HepG2 (cell line): ENCODE measurements around the gene EFS. TPM values are rescaled to one million over a fixed set of nuclear protein-coding genes. Genes with fewer than 3 reads are reported as not detected.
A peak's percentile ranks its signal among the peaks of the same experiment; 100 is the strongest.

Source experiments
- HMGXB4 ChIP-seq, 2 experiments: sonication (generic) in 1 of 2; formaldehyde crosslinking in 1 of 2; IDR thresholded peaks; 2 replicates each; pipeline versions ENCODE4 v1.4.0 to v1.6.1; 2018 to 2020; ENCODE audit warnings: missing genetic modification reagents in 2 of 2, borderline replicate concordance in 1 of 2, low read depth in 1 of 2, mild to moderate bottlenecking in 1 of 2, missing biosample characterization in 1 of 2
- MEIS2 ChIP-seq: sonication (generic); formaldehyde crosslinking; IDR thresholded peaks from 2 replicates; pipeline ENCODE4 v1.9.0; 2021; ENCODE audit warnings: mild to moderate bottlenecking, missing genetic modification reagents
- MTF2 ChIP-seq: sonication (generic); formaldehyde crosslinking; IDR thresholded peaks from 2 replicates; pipeline ENCODE4 v1.5.0; 2020; ENCODE audit warnings: missing genetic modification reagents, borderline replicate concordance
- NFYB ChIP-seq: sonication (generic); formaldehyde crosslinking; IDR thresholded peaks from 2 replicates; pipeline ENCODE4 v1.4.0; 2020; ENCODE audit warnings: missing genetic modification reagents
- PBX3 ChIP-seq: sonication (generic); formaldehyde crosslinking; IDR thresholded peaks from 2 replicates; pipeline ENCODE4 v1.8.1; 2023; ENCODE audit warnings: missing genetic modification reagents, inconsistent platforms, borderline replicate concordance
- PRMT3 ChIP-seq: sonication (generic); formaldehyde crosslinking; IDR thresholded peaks from 2 replicates; pipeline ENCODE4 v1.8.1; 2022; ENCODE audit warnings: low read depth, mild to moderate bottlenecking, moderate library complexity, missing genetic modification reagents, borderline replicate concordance
- TSC22D2 ChIP-seq: sonication (generic); formaldehyde crosslinking; IDR thresholded peaks from 2 replicates; pipeline ENCODE4 v1.5.1; 2020; ENCODE audit warnings: missing genetic modification reagents, mild to moderate bottlenecking, borderline replicate concordance
- ZFAT ChIP-seq: sonication (generic); formaldehyde crosslinking; conservative IDR thresholded peaks from 2 replicates; pipeline ENCODE4 v1.8.1; 2023; ENCODE audit warnings: missing genetic modification reagents, inconsistent platforms
- ZNF362 ChIP-seq: sonication (generic); formaldehyde crosslinking; IDR thresholded peaks from 2 replicates; pipeline ENCODE4 v1.4.0; 2020; ENCODE audit warnings: missing genetic modification reagents, mild to moderate bottlenecking, borderline replicate concordance
- ZNF383 ChIP-seq: sonication (generic); formaldehyde crosslinking; IDR thresholded peaks from 2 replicates; pipeline ENCODE4 v1.4.0; 2020; ENCODE audit warnings: missing genetic modification reagents, mild to moderate bottlenecking, borderline replicate concordance
- polyA plus RNA-seq, 8 experiments: library from polyadenylated mRNA; depleted of rRNA in 3 of 8; stranded (reverse) in 7 of 8; unstranded in 1 of 8; fragments of >200 nt; fragmentation: Illumina TruSeq in 4 of 8; extraction: Trizol in 4 of 8; gene quantifications; 2 replicates each; pipeline versions ENCODE4 v1.2.1 to v1.2.3, GENCODE V29; 2011 to 2016; ENCODE audit warnings: low read depth in 4 of 8, missing spikeins in 1 of 8, mixed read lengths in 1 of 8; ENCODE audit not compliant: insufficient read depth in 1 of 8
- total RNA-seq, 5 experiments: library from RNA; depleted of rRNA; stranded (reverse); fragments of >200 nt; fragmentation: Illumina TruSeq; extraction: Trizol; gene quantifications; 2 replicates each; pipeline ENCODE4 v1.2.3, GENCODE V29; 2016; ENCODE audit warnings: low read depth in 1 of 5
- TF ChIP-seq, protein P1 (sequence below): sonication (generic); formaldehyde crosslinking; IDR thresholded peaks from 2 replicates; pipeline ENCODE4 v1.9.0; 2021; ENCODE audit warnings: missing genetic modification reagents, mild to moderate bottlenecking, borderline replicate concordance
- TF ChIP-seq, protein P2 (sequence below): sonication (generic); formaldehyde crosslinking; IDR thresholded peaks from 2 replicates; pipeline ENCODE4 v1.4.0; 2020; ENCODE audit warnings: low read depth, missing genetic modification reagents
- TF ChIP-seq, protein P3 (sequence below): sonication (generic); formaldehyde crosslinking; IDR thresholded peaks from 2 replicates; pipeline ENCODE4 v1.4.0; 2020; ENCODE audit warnings: missing genetic modification reagents

The EFS gene
- total and polyA plus RNA-seq, 2 of the 13 experiments (the other 11 are each of a cell fraction or from before 2014, with no cell fraction given) = not detected

DNA sequence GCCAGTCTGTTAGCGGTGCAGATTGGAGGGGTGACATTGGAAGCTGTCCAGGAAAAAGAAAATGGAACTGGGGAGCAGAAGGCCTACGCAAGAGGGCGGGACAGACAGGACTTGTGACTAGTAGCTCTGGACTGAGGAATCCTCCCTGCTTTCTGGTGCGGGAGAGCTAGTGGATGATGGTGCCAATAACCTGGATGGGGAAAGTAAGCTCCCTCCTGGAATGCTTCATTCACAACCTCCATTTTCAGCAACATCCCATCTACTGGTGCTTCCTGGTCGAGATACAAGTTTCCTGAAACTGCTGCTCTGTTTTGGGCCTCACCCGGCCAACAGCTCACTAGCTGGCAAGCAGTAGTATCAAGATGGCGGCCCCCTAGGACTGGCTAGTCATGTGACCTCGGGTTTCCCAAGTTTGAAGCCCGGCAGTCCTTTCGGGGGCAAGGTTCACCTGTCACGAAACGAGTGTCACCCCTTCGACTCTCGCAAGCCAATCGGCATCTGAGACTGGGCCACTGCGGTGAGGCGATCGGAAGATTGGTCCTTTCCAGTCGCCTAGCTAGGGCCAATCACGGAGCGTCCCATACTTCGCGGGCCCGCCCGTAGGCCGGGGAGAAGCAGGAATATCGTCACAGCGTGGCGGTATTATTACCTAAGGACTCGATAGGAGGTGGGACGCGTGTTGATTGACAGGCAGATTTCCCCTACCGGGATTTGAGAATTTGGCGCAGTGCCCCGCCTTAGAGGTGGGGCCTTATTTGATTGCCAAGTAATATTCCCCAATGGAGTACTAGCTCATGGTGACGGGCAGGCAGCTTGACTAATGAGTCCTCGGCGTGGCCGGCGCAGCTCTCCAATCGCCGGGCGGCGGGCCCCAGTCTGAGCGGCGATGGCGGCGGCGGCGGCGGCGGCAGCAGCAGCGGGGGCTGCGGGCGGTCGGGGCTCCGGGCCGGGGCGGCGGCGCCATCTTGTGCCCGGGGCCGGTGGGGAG is 44.1 kb downstream of the EFS start, which contains the start of gene PABPN1 (continued):
- TF ChIP-seq PRMT3 (CRISPR knock-in tag) = no peak
- TF ChIP-seq, protein P1, sequence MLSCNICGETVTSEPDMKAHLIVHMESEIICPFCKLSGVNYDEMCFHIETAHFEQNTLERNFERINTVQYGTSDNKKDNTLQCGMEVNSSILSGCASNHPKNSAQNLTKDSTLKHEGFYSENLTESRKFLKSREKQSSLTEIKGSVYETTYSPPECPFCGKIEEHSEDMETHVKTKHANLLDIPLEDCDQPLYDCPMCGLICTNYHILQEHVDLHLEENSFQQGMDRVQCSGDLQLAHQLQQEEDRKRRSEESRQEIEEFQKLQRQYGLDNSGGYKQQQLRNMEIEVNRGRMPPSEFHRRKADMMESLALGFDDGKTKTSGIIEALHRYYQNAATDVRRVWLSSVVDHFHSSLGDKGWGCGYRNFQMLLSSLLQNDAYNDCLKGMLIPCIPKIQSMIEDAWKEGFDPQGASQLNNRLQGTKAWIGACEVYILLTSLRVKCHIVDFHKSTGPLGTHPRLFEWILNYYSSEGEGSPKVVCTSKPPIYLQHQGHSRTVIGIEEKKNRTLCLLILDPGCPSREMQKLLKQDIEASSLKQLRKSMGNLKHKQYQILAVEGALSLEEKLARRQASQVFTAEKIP (CRISPR knock-in tag) = no peak
- TF ChIP-seq ZFAT (CRISPR knock-in tag) = peak; percentile 79; the same call in 1 of the 2 replicates
- 0 out of 2 replicates have a peak, but pooled peaks have one; percentile 65 for TF ChIP-seq TSC22D2 (CRISPR knock-in tag)
- TF ChIP-seq MTF2 (CRISPR knock-in tag) = no peak
- TF ChIP-seq, protein P2, sequence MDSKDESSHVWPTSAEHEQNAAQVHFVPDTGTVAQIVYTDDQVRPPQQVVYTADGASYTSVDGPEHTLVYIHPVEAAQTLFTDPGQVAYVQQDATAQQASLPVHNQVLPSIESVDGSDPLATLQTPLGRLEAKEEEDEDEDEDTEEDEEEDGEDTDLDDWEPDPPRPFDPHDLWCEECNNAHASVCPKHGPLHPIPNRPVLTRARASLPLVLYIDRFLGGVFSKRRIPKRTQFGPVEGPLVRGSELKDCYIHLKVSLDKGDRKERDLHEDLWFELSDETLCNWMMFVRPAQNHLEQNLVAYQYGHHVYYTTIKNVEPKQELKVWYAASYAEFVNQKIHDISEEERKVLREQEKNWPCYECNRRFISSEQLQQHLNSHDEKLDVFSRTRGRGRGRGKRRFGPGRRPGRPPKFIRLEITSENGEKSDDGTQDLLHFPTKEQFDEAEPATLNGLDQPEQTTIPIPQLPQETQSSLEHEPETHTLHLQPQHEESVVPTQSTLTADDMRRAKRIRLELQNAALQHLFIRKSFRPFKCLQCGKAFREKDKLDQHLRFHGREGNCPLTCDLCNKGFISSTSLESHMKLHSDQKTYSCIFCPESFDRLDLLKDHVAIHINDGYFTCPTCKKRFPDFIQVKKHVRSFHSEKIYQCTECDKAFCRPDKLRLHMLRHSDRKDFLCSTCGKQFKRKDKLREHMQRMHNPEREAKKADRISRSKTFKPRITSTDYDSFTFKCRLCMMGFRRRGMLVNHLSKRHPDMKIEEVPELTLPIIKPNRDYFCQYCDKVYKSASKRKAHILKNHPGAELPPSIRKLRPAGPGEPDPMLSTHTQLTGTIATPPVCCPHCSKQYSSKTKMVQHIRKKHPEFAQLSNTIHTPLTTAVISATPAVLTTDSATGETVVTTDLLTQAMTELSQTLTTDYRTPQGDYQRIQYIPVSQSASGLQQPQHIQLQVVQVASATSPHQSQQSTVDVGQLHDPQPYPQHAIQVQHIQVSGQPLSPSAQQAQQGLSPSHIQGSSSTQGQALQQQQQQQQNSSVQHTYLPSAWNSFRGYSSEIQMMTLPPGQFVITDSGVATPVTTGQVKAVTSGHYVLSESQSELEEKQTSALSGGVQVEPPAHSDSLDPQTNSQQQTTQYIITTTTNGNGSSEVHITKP (CRISPR knock-in tag) = peak; percentile 89
- TF ChIP-seq PBX3 (CRISPR knock-in tag) = peak; percentile 99
- TF ChIP-seq NFYB (CRISPR knock-in tag) = peak; percentile 93
- 0 out of 2 replicates have a peak, but pooled peaks have one; percentile 78 for TF ChIP-seq ZNF383
- TF ChIP-seq HMGXB4 (CRISPR knock-in tag; IDR thresholded peaks at IDR 0.05; ENCODE audit: borderline replicate concordance in 1 of 2, low read depth in 1 of 2) = peak; percentile 90 to 93
- TF ChIP-seq, protein P3, sequence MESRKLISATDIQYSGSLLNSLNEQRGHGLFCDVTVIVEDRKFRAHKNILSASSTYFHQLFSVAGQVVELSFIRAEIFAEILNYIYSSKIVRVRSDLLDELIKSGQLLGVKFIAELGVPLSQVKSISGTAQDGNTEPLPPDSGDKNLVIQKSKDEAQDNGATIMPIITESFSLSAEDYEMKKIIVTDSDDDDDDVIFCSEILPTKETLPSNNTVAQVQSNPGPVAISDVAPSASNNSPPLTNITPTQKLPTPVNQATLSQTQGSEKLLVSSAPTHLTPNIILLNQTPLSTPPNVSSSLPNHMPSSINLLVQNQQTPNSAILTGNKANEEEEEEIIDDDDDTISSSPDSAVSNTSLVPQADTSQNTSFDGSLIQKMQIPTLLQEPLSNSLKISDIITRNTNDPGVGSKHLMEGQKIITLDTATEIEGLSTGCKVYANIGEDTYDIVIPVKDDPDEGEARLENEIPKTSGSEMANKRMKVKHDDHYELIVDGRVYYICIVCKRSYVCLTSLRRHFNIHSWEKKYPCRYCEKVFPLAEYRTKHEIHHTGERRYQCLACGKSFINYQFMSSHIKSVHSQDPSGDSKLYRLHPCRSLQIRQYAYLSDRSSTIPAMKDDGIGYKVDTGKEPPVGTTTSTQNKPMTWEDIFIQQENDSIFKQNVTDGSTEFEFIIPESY (CRISPR knock-in tag) = peak; percentile 54; the same call in 1 of the 2 replicates
- TF ChIP-seq MEIS2 (CRISPR knock-in tag) = peak; percentile 99
- peak; percentile 65; the same call in 1 of the 2 replicates for TF ChIP-seq ZNF362 (CRISPR knock-in tag)
